H9 (cell line): ENCODE measurements around the gene ARHGAP12. TPM values are rescaled to one million over a fixed set of nuclear protein-coding genes. Genes with fewer than 3 reads are reported as not detected.

Experiments used
- DNase-seq: peaks from one replicate; pipeline ENCODE4 v3.0.0-alpha.2; 2017
- H2AFZ ChIP-seq: one replicate; pipeline ENCODE4 v1.6.1; 2013; ENCODE audit warnings: mild to moderate bottlenecking, low read length, control low read depth, moderate library complexity
- H2AK5ac ChIP-seq: 2 replicates; pipeline ENCODE4 v1.6.1; 2013; ENCODE audit warnings: low read length, control low read depth, mixed read lengths; ENCODE audit not compliant: insufficient read length
- H2BK120ac ChIP-seq: one replicate; pipeline ENCODE4 v1.6.1; 2013; ENCODE audit warnings: low read depth, mild to moderate bottlenecking, low read length, control low read depth, inconsistent platforms; ENCODE audit not compliant: poor library complexity, severe bottlenecking
- H2BK12ac ChIP-seq: 2 replicates; pipeline ENCODE4 v1.6.1; 2013; ENCODE audit warnings: low read length, control low read depth, mixed read lengths, low read depth; ENCODE audit not compliant: insufficient read length
- H2BK15ac ChIP-seq: 2 replicates; pipeline ENCODE4 v1.6.1; 2013; ENCODE audit warnings: low read depth, low read length, control low read depth
- H2BK20ac ChIP-seq: one replicate; pipeline ENCODE4 v1.6.1; 2013; ENCODE audit warnings: low read depth, mild to moderate bottlenecking, low read length, control low read depth, inconsistent platforms; ENCODE audit not compliant: poor library complexity, severe bottlenecking
- H2BK5ac ChIP-seq: 2 replicates; pipeline ENCODE4 v1.6.1; 2013; ENCODE audit warnings: low read length, control low read depth, mixed read lengths; ENCODE audit not compliant: insufficient read length
- H3K14ac ChIP-seq: 2 replicates; pipeline ENCODE4 v1.6.1; 2013; ENCODE audit warnings: low read length, control low read depth; ENCODE audit not compliant: insufficient read depth
- H3K18ac ChIP-seq: 2 replicates; pipeline ENCODE4 v1.6.1; 2013; ENCODE audit warnings: low read depth, mild to moderate bottlenecking, mixed read lengths, low read length, control low read depth; ENCODE audit not compliant: insufficient read length
- H3K23ac ChIP-seq: 2 replicates; pipeline ENCODE4 v1.6.1; 2013; ENCODE audit warnings: low read length, control low read depth, mixed read lengths, low read depth; ENCODE audit not compliant: insufficient read length
- H3K23me2 ChIP-seq: 2 replicates; pipeline ENCODE4 v1.6.1; 2013; ENCODE audit warnings: low read depth, mild to moderate bottlenecking, mixed read lengths, low read length, control low read depth; ENCODE audit not compliant: insufficient read length, poor library complexity, severe bottlenecking
- H3K27ac ChIP-seq: 2 replicates; pipeline ENCODE4 v1.5.1; 2013; ENCODE audit warnings: low read length, control low read depth, mixed read lengths, low read depth; ENCODE audit not compliant: insufficient read length
- H3K27me3 ChIP-seq: 2 replicates; pipeline ENCODE4 v1.6.1; 2013; ENCODE audit warnings: low read length, control low read depth, inconsistent platforms; ENCODE audit not compliant: insufficient read depth
- H3K4ac ChIP-seq: 2 replicates; pipeline ENCODE4 v1.6.1; 2013; ENCODE audit warnings: low read depth, mild to moderate bottlenecking, control low read depth, inconsistent platforms, low read length, moderate library complexity
- H3K4me1 ChIP-seq: 2 replicates; pipeline ENCODE4 v1.6.1; 2013; ENCODE audit warnings: low read length, control low read depth, inconsistent platforms; ENCODE audit not compliant: insufficient read depth
- H3K4me2 ChIP-seq: 2 replicates; pipeline ENCODE4 v1.6.1; 2013; ENCODE audit warnings: low read length, control low read depth, mixed read lengths; ENCODE audit not compliant: insufficient read length, insufficient read depth
- H3K56ac ChIP-seq: 2 replicates; pipeline ENCODE4 v1.6.1; 2013; ENCODE audit warnings: low read depth, mild to moderate bottlenecking, mixed read lengths, low read length, control low read depth; ENCODE audit not compliant: insufficient read length
- H3K79me1 ChIP-seq: 2 replicates; pipeline ENCODE4 v1.6.1; 2013; ENCODE audit warnings: low read depth, mild to moderate bottlenecking, moderate library complexity, low read length, control low read depth, inconsistent platforms; ENCODE audit not compliant: insufficient read depth, poor library complexity, severe bottlenecking
- H3K79me2 ChIP-seq: 2 replicates; pipeline ENCODE4 v1.6.1; 2013; ENCODE audit warnings: low read length, control low read depth, inconsistent platforms; ENCODE audit not compliant: insufficient read depth
- H3K9ac ChIP-seq: 2 replicates; pipeline ENCODE4 v1.6.1; 2013; ENCODE audit warnings: low read length, control low read depth, mixed read lengths; ENCODE audit not compliant: insufficient read length; ENCODE audit errors: extremely low read depth
- H3K9me3 ChIP-seq: one replicate; pipeline ENCODE4 v1.6.1; 2013; ENCODE audit warnings: low read depth, low read length, inconsistent platforms; ENCODE audit not compliant: control insufficient read depth
- H3T11ph ChIP-seq: one replicate; pipeline ENCODE4 v1.6.1; 2013; ENCODE audit warnings: mild to moderate bottlenecking, low read length, control low read depth, inconsistent platforms
- H4K20me1 ChIP-seq: one replicate; pipeline ENCODE4 v1.6.1; 2013; ENCODE audit not compliant: control insufficient read depth, insufficient read length, insufficient read depth
- H4K5ac ChIP-seq: 2 replicates; pipeline ENCODE4 v1.6.1; 2013; ENCODE audit warnings: low read depth, mild to moderate bottlenecking, mixed read lengths, low read length, control low read depth; ENCODE audit not compliant: insufficient read length
- H4K8ac ChIP-seq: replicated peaks from 2 replicates; pipeline ENCODE4 v1.6.1; 2013; ENCODE audit warnings: low read length, control low read depth, mixed read lengths, low read depth; ENCODE audit not compliant: insufficient read length
- H4K91ac ChIP-seq: 2 replicates; pipeline ENCODE4 v1.6.1; 2013; ENCODE audit warnings: low read depth, mild to moderate bottlenecking, moderate library complexity, mixed read lengths, low read length, control low read depth; ENCODE audit not compliant: insufficient read length
- H3K27ac Mint-ChIP-seq, 3 experiments: 2 replicates in 2 of 3; 3 replicates in 1 of 3; pipeline ENCODE4 v1.8.0; 2020 to 2021; ENCODE audit warnings: mixed read lengths in 3 of 3, mild to moderate bottlenecking in 1 of 3, moderate library complexity in 1 of 3
- H3K27me3 Mint-ChIP-seq: 2 replicates; pipeline ENCODE4 v1.8.0; 2021; ENCODE audit warnings: low read depth, mild to moderate bottlenecking, moderate library complexity, mixed read lengths
- H3K36me3 Mint-ChIP-seq, 3 experiments: 2 replicates in 2 of 3; 3 replicates in 1 of 3; pipeline ENCODE4 v1.8.0; 2020 to 2021; ENCODE audit warnings: low read depth in 3 of 3, mixed read lengths in 3 of 3; ENCODE audit not compliant: insufficient read depth in 1 of 3
- H3K4me1 Mint-ChIP-seq, 2 experiments: 2 replicates each; pipeline ENCODE4 v1.8.0; 2020; ENCODE audit warnings: mixed read lengths in 2 of 2
- H3K4me3 Mint-ChIP-seq, 2 experiments: 2 replicates in 1 of 2; 3 replicates in 1 of 2; pipeline ENCODE4 v1.8.0; 2020 to 2021; ENCODE audit warnings: mild to moderate bottlenecking in 2 of 2, mixed read lengths in 2 of 2, moderate library complexity in 1 of 2
- H3K9me3 Mint-ChIP-seq, 2 experiments: 2 replicates in 1 of 2; 3 replicates in 1 of 2; pipeline ENCODE4 v1.8.0; 2020; ENCODE audit warnings: mild to moderate bottlenecking in 2 of 2, mixed read lengths in 2 of 2, moderate library complexity in 1 of 2
- whole genome bisulfite sequencing: extraction: QIAGEN DNeasy Blood & Tissue Kit; methylation state at CpG from one replicate; pipeline ENCODE4 v1.1.7; 2013; ENCODE audit warnings: missing lambda C conversion rate, low lambda C conversion rate, mixed read lengths; ENCODE audit not compliant: insufficient read length; ENCODE audit errors: extremely low coverage; 5-methylcytosine and 5-hydroxymethylcytosine counted together
- total RNA-seq: library from RNA; stranded (reverse); gene quantifications from 2 replicates; pipeline ENCODE4 v1.2.1, GENCODE V29; 2021
- TF ChIP-seq, protein P1 (sequence below): fragments of 200-600 bp; sonication (generic); conservative IDR thresholded peaks from 3 replicates; pipeline ENCODE4 v1.8.0; 2021; ENCODE audit warnings: antibody characterized with exemption, mild to moderate bottlenecking

The ARHGAP12 gene
- total RNA-seq, 1 experiment from 2014 or later, result 34.3 TPM

DNA sequence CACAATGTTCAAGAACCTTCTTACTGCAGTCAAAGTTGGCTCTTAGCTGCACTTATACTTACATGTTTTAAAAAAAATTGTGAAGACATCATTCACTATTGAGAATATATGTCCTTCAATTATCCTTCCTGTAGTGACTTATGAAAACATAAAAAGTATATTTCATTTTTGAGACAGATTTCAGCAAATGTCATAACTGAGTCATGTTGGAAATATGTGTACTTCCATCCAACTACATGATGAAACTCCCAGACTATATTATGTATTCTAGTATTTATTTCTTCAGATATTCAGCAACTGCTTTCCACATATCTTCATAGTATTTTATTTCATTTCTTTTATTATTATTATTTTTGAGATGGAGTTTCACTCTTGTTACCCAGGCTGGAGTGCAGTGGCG is 160.2 kb downstream of the ARHGAP12 start:
- WGBS, result no CpG with 5 or more reads among the region's 1 CpG
- no peak for DNase-seq

More for the DNA sequence above, 160.2 kb downstream of the ARHGAP12 start:
- H3K4me1 ChIP-seq, result no peaks in the 10 kb centered on the region
- no peak overlapping the region for H2BK5ac ChIP-seq
- H4K20me1 ChIP-seq, result no peaks in the 10 kb centered on the region
- H4K8ac ChIP-seq, result no peak overlapping the region
- H3K14ac ChIP-seq, result no peak overlapping the region
- H3K9me3 ChIP-seq, result no peaks in the 10 kb centered on the region
- no peaks in the 10 kb centered on the region for H3K79me2 ChIP-seq
- H2BK12ac ChIP-seq, result no peak overlapping the region
- no peak overlapping the region for H2BK15ac ChIP-seq
- no peak overlapping the region for H3K18ac ChIP-seq
- H2BK120ac ChIP-seq, result no peak overlapping the region
- H3K9me3 Mint-ChIP-seq, result peaks cover 10 to 14% of the 10 kb centered on the region in 2 experiments
- H3K23me2 ChIP-seq, result no peaks in the 10 kb centered on the region
- no peaks in the 10 kb centered on the region; the same call in 1 of the 2 replicates for H3K27me3 Mint-ChIP-seq
- no peaks in the 10 kb centered on the region for H3K27me3 ChIP-seq
- H2AK5ac ChIP-seq, result no peak overlapping the region
- H3K4me2 ChIP-seq, result no peak overlapping the region
- H3K4ac ChIP-seq, result no peak overlapping the region
- no peak overlapping the region for H3K27ac ChIP-seq
- H3T11ph ChIP-seq, result no peak overlapping the region
- peaks cover 9 to 12% (median 9%) of the 10 kb centered on the region in 3 experiments for H3K36me3 Mint-ChIP-seq
- H3K4me3 Mint-ChIP-seq, result no peak overlapping the region
- peaks cover 7 to 9% of the 10 kb centered on the region in 2 experiments for H3K4me1 Mint-ChIP-seq
- no peak overlapping the region for H3K23ac ChIP-seq
- no peak overlapping the region for H2AFZ ChIP-seq
- no peaks in the 10 kb centered on the region for H3K79me1 ChIP-seq
- TF ChIP-seq, protein P1, sequence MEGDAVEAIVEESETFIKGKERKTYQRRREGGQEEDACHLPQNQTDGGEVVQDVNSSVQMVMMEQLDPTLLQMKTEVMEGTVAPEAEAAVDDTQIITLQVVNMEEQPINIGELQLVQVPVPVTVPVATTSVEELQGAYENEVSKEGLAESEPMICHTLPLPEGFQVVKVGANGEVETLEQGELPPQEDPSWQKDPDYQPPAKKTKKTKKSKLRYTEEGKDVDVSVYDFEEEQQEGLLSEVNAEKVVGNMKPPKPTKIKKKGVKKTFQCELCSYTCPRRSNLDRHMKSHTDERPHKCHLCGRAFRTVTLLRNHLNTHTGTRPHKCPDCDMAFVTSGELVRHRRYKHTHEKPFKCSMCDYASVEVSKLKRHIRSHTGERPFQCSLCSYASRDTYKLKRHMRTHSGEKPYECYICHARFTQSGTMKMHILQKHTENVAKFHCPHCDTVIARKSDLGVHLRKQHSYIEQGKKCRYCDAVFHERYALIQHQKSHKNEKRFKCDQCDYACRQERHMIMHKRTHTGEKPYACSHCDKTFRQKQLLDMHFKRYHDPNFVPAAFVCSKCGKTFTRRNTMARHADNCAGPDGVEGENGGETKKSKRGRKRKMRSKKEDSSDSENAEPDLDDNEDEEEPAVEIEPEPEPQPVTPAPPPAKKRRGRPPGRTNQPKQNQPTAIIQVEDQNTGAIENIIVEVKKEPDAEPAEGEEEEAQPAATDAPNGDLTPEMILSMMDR, result no peak
- H4K91ac ChIP-seq, result no peak overlapping the region
- no peak overlapping the region for H2BK20ac ChIP-seq
- H3K9ac ChIP-seq, result no peak overlapping the region
- H3K56ac ChIP-seq, result no peak overlapping the region
- no peak overlapping the region; a peak in 1 of 7 replicates for H3K27ac Mint-ChIP-seq
- H4K5ac ChIP-seq, result no peak overlapping the region
